Activated B cell treated with CpG ODN at 0.5 μM for 24 hours (primary cell): ENCODE data around the gene CPHXL. TPM values are rescaled to one million over a fixed set of nuclear protein-coding genes. Genes with fewer than 3 reads are reported as not detected.

Experiments used
- ATAC-seq: fragments of 200-7000 bp; cut with Tn5 transposase; one replicate; pipeline ENCODE4 v1.10.0; 2021; ENCODE audit warnings: low read depth, mild to moderate bottlenecking, moderate library complexity
- CTCF ChIA-PET: fragments of 350-600 bp; sonication (Branson Sonifier 250); formaldehyde crosslinking; loops from one replicate; lab custom pipeline; 2021; ENCODE audit warnings: antibody characterized with exemption; lab: Charles Lee
- POLR2A ChIA-PET: fragments of 350-600 bp; sonication (Branson Sonifier 250); formaldehyde crosslinking; loops from one replicate; lab custom pipeline; 2021; ENCODE audit warnings: antibody characterized with exemption; lab: Charles Lee
- DNase-seq: peaks from one replicate; pipeline ENCODE4 v3.0.0; 2022
- H3K27ac Mint-ChIP-seq: one replicate; pipeline ENCODE4 v1.8.0; 2020; ENCODE audit warnings: mixed read lengths
- H3K27me3 Mint-ChIP-seq: one replicate; pipeline ENCODE4 v1.8.0; 2021; ENCODE audit warnings: mixed read lengths
- H3K36me3 Mint-ChIP-seq: one replicate; pipeline ENCODE4 v1.8.0; 2021; ENCODE audit warnings: low read depth, mixed read lengths
- H3K4me1 Mint-ChIP-seq: one replicate; pipeline ENCODE4 v1.8.0; 2021; ENCODE audit warnings: mixed read lengths
- H3K4me3 Mint-ChIP-seq: one replicate; pipeline ENCODE4 v1.8.0; 2020; ENCODE audit warnings: mild to moderate bottlenecking, mixed read lengths
- H3K9me3 Mint-ChIP-seq: one replicate; pipeline ENCODE4 v1.8.0; 2020; ENCODE audit warnings: mixed read lengths
- intact Hi-C: fragments of 100-400 bp; cut with micrococcal nuclease; formaldehyde crosslinking; loops from one replicate; pipeline ENCODE4 v1.15.1; 2024
- total RNA-seq: library from RNA; stranded (reverse); gene quantifications from 2 replicates; pipeline ENCODE4 v1.2.3, GENCODE V29; 2022
- TF ChIP-seq, protein P1 (sequence below): fragments of 200-600 bp; IDR thresholded peaks from one replicate; pipeline ENCODE4 v1.8.0; 2022; ENCODE audit warnings: antibody characterized with exemption, mild to moderate bottlenecking

CPHXL gene
- total RNA-seq, 1 donor from 2014 or later = not detected

DNA sequence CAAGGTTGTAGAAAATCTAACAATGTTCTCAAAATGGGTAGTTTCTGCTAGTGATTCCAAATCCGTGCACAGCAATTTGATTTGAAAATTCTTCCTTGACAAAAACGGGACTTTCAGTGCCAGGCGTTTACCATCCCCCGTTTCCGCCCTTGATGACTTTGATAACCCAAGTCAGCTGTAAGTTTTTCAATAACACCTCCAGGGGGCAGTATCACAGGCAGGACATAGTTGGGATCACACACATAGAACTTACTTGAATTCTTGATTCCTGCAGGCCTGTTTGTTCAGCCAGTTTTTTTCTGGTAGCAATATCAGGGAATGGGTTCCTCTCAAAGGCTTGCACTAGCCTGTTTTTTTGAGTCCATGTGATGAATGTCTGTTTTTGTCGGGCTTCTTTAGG, 30.6 kb downstream of the CPHXL start:
- intact Hi-C loops = no loop called here
- no peak overlapping the region for H3K27ac Mint-ChIP-seq
- no peaks in the 10 kb centered on the region for H3K36me3 Mint-ChIP-seq
- POLR2A ChIA-PET = no interaction called here
- CTCF ChIA-PET = no interaction called here
- H3K9me3 Mint-ChIP-seq = no peaks in the 10 kb centered on the region
- H3K4me1 Mint-ChIP-seq = no peaks in the 10 kb centered on the region
- H3K4me3 Mint-ChIP-seq = no peak overlapping the region
- TF ChIP-seq, protein P1, sequence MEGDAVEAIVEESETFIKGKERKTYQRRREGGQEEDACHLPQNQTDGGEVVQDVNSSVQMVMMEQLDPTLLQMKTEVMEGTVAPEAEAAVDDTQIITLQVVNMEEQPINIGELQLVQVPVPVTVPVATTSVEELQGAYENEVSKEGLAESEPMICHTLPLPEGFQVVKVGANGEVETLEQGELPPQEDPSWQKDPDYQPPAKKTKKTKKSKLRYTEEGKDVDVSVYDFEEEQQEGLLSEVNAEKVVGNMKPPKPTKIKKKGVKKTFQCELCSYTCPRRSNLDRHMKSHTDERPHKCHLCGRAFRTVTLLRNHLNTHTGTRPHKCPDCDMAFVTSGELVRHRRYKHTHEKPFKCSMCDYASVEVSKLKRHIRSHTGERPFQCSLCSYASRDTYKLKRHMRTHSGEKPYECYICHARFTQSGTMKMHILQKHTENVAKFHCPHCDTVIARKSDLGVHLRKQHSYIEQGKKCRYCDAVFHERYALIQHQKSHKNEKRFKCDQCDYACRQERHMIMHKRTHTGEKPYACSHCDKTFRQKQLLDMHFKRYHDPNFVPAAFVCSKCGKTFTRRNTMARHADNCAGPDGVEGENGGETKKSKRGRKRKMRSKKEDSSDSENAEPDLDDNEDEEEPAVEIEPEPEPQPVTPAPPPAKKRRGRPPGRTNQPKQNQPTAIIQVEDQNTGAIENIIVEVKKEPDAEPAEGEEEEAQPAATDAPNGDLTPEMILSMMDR = no peak
- no peak for ATAC-seq
- DNase-seq = no peak
- no peaks in the 10 kb centered on the region for H3K27me3 Mint-ChIP-seq

DNA sequence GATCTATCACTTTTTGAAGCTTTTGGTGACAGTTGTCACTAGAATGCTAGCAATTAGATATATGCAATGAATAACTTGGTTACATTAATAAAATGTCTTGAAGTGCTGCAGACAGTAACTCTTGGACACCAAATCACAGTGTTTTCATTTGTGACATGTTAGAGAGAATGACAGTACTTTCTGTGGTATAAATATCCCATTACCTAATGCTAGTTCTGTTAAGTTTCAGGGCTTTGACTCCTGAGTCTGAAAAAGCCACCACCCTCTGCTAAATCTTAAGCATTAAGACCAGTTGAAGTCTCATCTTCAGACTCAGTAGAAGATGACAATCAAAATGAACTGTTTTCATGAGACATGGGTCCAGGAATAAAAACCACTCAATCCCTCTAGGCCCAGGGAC, 38.9 kb downstream of the CPHXL start:
- Mint-ChIP-seq H3K4me3 (no peak overlapping the region), H3K36me3 (no peaks in the 10 kb centered on the region), H3K27me3 (no peaks in the 10 kb centered on the region), H3K9me3 (no peaks in the 10 kb centered on the region), H3K27ac (no peak overlapping the region), H3K4me1 (no peaks in the 10 kb centered on the region)
- intact Hi-C loops = no loop called here
- ATAC-seq (no peak), DNase-seq (no peak)
- TF ChIP-seq, protein P1 = no peak
- POLR2A ChIA-PET = no interaction called here
- CTCF ChIA-PET = no interaction called here

DNA sequence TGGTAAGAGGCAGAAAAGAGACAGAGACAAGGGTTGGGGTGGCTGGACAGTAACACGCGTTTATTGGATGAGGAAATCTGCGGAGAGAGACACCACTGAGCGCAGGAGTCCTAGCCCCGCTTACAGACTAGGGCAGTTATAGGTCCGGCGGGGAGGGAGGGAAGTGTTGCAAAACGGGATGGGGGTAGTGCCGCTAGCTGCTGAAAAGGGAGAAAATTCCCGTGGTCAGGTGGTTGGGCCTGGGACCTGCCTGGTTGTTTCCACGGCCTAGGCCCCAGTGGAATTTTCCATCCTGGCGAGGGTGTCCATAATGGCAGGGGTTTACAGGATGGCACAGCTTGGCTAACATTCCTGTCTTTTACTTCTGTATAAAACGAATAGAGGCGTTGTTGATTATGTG, 44.0 kb downstream of the CPHXL start:
- Mint-ChIP-seq H3K4me3 (no peak overlapping the region), H3K27ac (no peak overlapping the region), H3K36me3 (no peaks in the 10 kb centered on the region), H3K9me3 (no peaks in the 10 kb centered on the region), H3K4me1 (no peaks in the 10 kb centered on the region), H3K27me3 (no peaks in the 10 kb centered on the region)
- TF ChIP-seq, protein P1 = no peak
- DNase-seq = no peak
- intact Hi-C loops = no loop called here
- ATAC-seq = no peak
- CTCF ChIA-PET = no interaction called here
- POLR2A ChIA-PET = no interaction called here

DNA sequence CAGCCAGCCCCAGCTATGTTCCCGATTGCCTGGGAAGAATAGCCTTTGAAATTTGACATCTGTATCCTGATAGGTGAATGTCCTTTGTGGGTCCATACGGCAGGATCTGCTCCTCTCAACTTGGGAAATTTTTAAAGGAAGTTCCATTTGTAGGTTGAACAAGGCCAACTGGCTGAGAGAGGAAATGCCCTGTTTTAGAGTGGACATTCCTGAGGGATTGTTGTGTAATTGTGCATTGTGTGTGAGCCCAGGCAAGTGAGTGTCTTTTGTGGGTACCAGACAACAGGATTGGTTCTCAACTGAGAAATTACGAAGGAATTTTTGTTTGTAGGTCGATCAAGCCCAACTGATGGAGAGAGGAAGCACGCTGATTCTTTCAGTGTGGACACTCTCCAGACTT, 46.9 kb downstream of the CPHXL start:
- H3K9me3 Mint-ChIP-seq = no peaks in the 10 kb centered on the region
- TF ChIP-seq, protein P1 = no peak
- intact Hi-C loops = no loop called here
- no peaks in the 10 kb centered on the region for H3K27me3 Mint-ChIP-seq
- ATAC-seq = no peak
- H3K27ac Mint-ChIP-seq = no peak overlapping the region
- H3K4me3 Mint-ChIP-seq = no peak overlapping the region
- POLR2A ChIA-PET = no interaction called here
- DNase-seq = no peak
- no peaks in the 10 kb centered on the region for H3K36me3 Mint-ChIP-seq
- H3K4me1 Mint-ChIP-seq = no peaks in the 10 kb centered on the region
- CTCF ChIA-PET = no interaction called here

DNA sequence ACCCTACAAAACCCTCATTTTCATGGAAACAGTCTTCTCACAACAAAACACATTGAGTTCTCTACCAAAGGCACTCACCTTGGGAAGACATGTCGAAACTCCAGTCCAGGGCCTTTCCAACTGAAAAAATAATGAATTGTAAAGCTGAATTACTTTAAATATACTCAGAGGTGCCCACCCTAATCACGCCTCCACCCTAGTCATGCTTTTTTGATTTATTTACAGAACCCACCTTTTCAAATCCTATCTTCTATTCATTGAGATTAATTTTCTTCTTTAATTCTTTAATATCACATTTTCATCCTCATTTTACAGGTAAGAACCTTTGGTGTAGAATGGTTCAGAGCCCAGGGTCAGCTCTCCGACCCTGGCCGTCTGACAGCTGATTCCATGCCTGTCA, 49.4 kb downstream of the CPHXL start, which contains the start of gene CPHXL2:
CPHXL2 (minus strand) TSS at position 101 of the 400 bp plus-strand sequence; CDS start at position 91, 10 bp downstream.
- Mint-ChIP-seq H3K4me3 (no peak within 1 kb of the TSS), H3K36me3 (no peaks in the 10 kb centered on the region), H3K9me3 (no peaks in the 10 kb centered on the region), H3K27me3 (no peaks in the 10 kb centered on the region), H3K27ac (no peak within 1 kb of the TSS), H3K4me1 (no peaks in the 10 kb centered on the region)
- ChIA-PET POLR2A (no interaction called here), CTCF (no interaction called here)
- no peak for ATAC-seq
- DNase-seq = no peak
- TF ChIP-seq, protein P1 = no peak
- intact Hi-C loops = no loop called here
